Testis (tissue), 3 donors: Measurements from ENCODE around the gene AIG1. TPM values are rescaled to one million over a fixed set of nuclear protein-coding genes. Genes with fewer than 3 reads are reported as not detected.

ENCODE experiments used
- DNase-seq: peaks from one replicate; pipeline ENCODE4 v3.0.0-alpha.2; 2019
- H3K27ac ChIP-seq, 2 donors: fragments of 200-600 bp; sonication (generic); one replicate each; pipeline ENCODE4 v1.5.1; 2019
- H3K27me3 ChIP-seq: fragments of 200-600 bp; sonication (generic); one replicate; pipeline ENCODE4 v1.5.1; 2019
- H3K36me3 ChIP-seq: fragments of 200-600 bp; sonication (generic); one replicate; pipeline ENCODE4 v1.5.1; 2017; ENCODE audit warnings: low read depth; ENCODE audit errors: missing control alignments
- H3K4me1 ChIP-seq: fragments of 200-600 bp; sonication (generic); one replicate; pipeline ENCODE4 v1.5.1; 2019
- H3K4me3 ChIP-seq, 2 donors: fragments of 200-600 bp; sonication (generic); one replicate each; pipeline ENCODE4 v1.5.1; 2017 to 2019
- H3K9me3 ChIP-seq: fragments of 200-600 bp; sonication (generic); one replicate; pipeline ENCODE4 v1.5.1; 2017
- CTCF ChIP-seq, 3 experiments: fragments of 450-650 bp in 2 of 3; fragments of 200-600 bp in 1 of 3; sonication (generic) in 1 of 3; IDR thresholded peaks; one replicate each; pipeline ENCODE4 v1.5.1; 2016 to 2019; ENCODE audit warnings: antibody characterized with exemption in 3 of 3, mild to moderate bottlenecking in 2 of 3, moderate library complexity in 1 of 3
- POLR2A ChIP-seq: fragments of 450-650 bp; IDR thresholded peaks from one replicate; pipeline ENCODE4 v1.6.1; 2017; ENCODE audit warnings: antibody characterized with exemption, mild to moderate bottlenecking, moderate library complexity
- WGBS, 2 donors: methylation state at CpG; one replicate each; pipeline ENCODE4 v1.1.5; 2018; 5-methylcytosine and 5-hydroxymethylcytosine counted together
- intact Hi-C: fragments of 100-400 bp; cut with DNase I; formaldehyde crosslinking; loops from one replicate; pipeline ENCODE4 v1.15.1; 2023; ENCODE audit warnings: low total_unique reads
- polyA plus RNA-seq: library from polyadenylated mRNA; stranded (reverse); fragments of 350-450 nt; fragmentation: Illumina TruSeq; extraction: RNeasy Lipid Tissue Mini Kit (QIAGEN cat#74804); gene quantifications from one replicate; pipeline ENCODE4 v1.2.3, GENCODE V29; 2014; ENCODE audit warnings: low read depth, low replicate concordance; ENCODE audit not compliant: insufficient read depth
- total RNA-seq, 2 donors: library from RNA; depleted of rRNA; stranded (reverse); fragments of >200 nt; gene quantifications; one replicate each; pipeline ENCODE4 v1.2.3, GENCODE V29; 2016

AIG1 gene
- total and polyA plus RNA-seq, 3 donors from 2014 or later: 39.6 to 57.9 (median 50.7) TPM

DNA sequence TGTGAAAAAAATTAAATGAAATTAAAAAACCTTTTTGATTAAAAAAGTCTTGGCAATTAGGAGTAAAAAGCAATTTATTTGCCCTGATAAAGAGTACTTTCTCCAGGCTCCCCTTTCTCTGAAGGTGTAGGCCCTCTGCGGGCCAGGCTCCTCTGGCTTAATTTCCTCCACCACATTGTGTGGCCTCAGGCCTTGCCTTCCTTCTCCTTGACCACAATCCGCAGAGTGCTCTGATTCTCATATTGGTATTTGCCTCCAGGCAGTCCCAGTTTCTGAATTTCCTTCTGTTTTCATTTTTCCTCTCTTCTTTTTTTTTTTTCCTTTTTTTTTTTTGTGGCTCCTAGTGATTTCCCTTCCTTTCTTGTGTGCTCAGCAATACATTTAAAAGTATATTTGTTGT is 96.4 kb downstream of the AIG1 start:
- Histone ChIP-seq H3K4me3 (no peak overlapping the region), H3K4me1 (no peaks in the 10 kb centered on the region), H3K27ac (no peak overlapping the region), H3K27me3 (no peaks in the 10 kb centered on the region), H3K36me3 (no peaks in the 10 kb centered on the region), H3K9me3 (no peaks in the 10 kb centered on the region)
- TF ChIP-seq CTCF (IDR thresholded peaks at IDR 0.05): no peak
- TF ChIP-seq POLR2A: no peak
- 64 to 87% methylated on average over 2 of the region's 2 CpGs for WGBS, 2 donors
- intact Hi-C loops: no loop called here
- no peak for DNase-seq

DNA sequence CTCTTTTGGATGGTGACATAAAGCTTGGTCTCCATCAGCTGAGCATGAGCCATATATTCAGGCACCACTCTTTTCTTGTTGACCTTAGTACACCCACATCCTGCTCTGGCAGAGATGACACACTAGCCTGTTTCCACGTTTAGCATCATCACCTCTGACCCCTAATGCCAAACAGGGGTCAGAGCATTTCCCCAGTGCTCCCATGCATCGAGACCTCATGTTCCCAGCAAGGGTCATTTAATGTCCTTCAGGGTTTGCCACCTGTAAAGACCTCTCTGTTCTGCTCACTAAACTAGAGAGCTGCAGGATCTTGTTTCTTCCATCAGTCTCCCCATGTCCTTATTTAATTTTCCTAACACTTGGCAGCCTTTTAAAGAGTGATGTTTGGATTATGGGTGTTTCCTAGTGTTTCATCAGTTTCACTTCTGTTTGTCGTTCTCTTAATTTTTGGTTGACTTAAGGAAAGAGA is 97.5 kb downstream of the AIG1 start:
- Histone ChIP-seq H3K4me1 (no peaks in the 10 kb centered on the region), H3K9me3 (no peaks in the 10 kb centered on the region), H3K36me3 (no peaks in the 10 kb centered on the region), H3K27ac (no peak overlapping the region), H3K27me3 (no peaks in the 10 kb centered on the region), H3K4me3 (no peak overlapping the region)
- WGBS, 2 donors: 45 to 47% methylated on average over 3 of the region's 3 CpGs
- DNase-seq: no peak
- intact Hi-C loops: no loop called here
- TF ChIP-seq CTCF (IDR thresholded peaks at IDR 0.05): no peak
- no peak for TF ChIP-seq POLR2A

GRCh38 chr6:143159001-143159400 is 98.3 kb downstream of the AIG1 start:
- intact Hi-C loops: no loop called here
- Histone ChIP-seq H3K4me3 (no peak overlapping the region), H3K27me3 (no peaks in the 10 kb centered on the region), H3K4me1 (no peaks in the 10 kb centered on the region), H3K9me3 (no peaks in the 10 kb centered on the region), H3K27ac (no peak overlapping the region), H3K36me3 (no peaks in the 10 kb centered on the region)
- DNase-seq: no peak
- TF ChIP-seq CTCF (IDR thresholded peaks at IDR 0.05) (no peak), POLR2A (no peak)
- WGBS, 2 donors: 84 to 94% methylated on average over 1 of the region's 1 CpG

- no peak for DNase-seq
- H3K27ac ChIP-seq: no peak overlapping the region
- TF ChIP-seq CTCF (IDR thresholded peaks at IDR 0.05) (no peak), POLR2A (no peak)
- H3K9me3 ChIP-seq: no peaks in the 10 kb centered on the region
- no peaks in the 10 kb centered on the region for H3K36me3 ChIP-seq
- 90 to 91% methylated on average over 1 of the region's 1 CpG for WGBS, 2 donors
- intact Hi-C loops: no loop called here
- no peak overlapping the region for H3K4me3 ChIP-seq
- H3K27me3 ChIP-seq: no peaks in the 10 kb centered on the region
- H3K4me1 ChIP-seq: no peaks in the 10 kb centered on the region
These were observed 99.3 kb downstream of the AIG1 start for GRCh38 chr6:143160015-143160414.

- WGBS, 2 donors: 88 to 92% methylated on average over 1 of the region's 1 CpG
- DNase-seq: no peak
- TF ChIP-seq CTCF (IDR thresholded peaks at IDR 0.05) (no peak), POLR2A (no peak)
- Histone ChIP-seq H3K9me3 (no peaks in the 10 kb centered on the region), H3K36me3 (no peaks in the 10 kb centered on the region), H3K27ac (no peak overlapping the region), H3K4me3 (no peak overlapping the region), H3K27me3 (no peaks in the 10 kb centered on the region), H3K4me1 (no peaks in the 10 kb centered on the region)
- intact Hi-C loops: no loop called here
These were observed 99.9 kb downstream of the AIG1 start for GRCh38 chr6:143160439-143161220.
